ENCODE measurements around the gene TCP11L2. TPM values are rescaled to one million over a fixed set of nuclear protein-coding genes. Genes with fewer than 3 reads are reported as not detected.

TCP11L2 gene
- total RNA-seq, 1 donor from 2014 or later: 1.4 TPM

GRCh38 chr12:106344131-106344530 is 41.6 kb downstream of the TCP11L2 start:
- Mint-ChIP-seq H3K27ac (ENCODE audit: unreplicated experiment) (no peak overlapping the region), H3K27me3 (ENCODE audit: low read depth) (no peaks in the 10 kb centered on the region), H3K4me3 (no peak overlapping the region), H3K36me3 (ENCODE audit: low read depth) (no peaks in the 10 kb centered on the region), H3K9me3 (no peaks in the 10 kb centered on the region), H3K4me1 (peaks cover 8% of the 10 kb centered on the region)
- DNase-seq (ENCODE audit: low read depth, low spot score): no peak
- TF ChIP-seq, protein P1, sequence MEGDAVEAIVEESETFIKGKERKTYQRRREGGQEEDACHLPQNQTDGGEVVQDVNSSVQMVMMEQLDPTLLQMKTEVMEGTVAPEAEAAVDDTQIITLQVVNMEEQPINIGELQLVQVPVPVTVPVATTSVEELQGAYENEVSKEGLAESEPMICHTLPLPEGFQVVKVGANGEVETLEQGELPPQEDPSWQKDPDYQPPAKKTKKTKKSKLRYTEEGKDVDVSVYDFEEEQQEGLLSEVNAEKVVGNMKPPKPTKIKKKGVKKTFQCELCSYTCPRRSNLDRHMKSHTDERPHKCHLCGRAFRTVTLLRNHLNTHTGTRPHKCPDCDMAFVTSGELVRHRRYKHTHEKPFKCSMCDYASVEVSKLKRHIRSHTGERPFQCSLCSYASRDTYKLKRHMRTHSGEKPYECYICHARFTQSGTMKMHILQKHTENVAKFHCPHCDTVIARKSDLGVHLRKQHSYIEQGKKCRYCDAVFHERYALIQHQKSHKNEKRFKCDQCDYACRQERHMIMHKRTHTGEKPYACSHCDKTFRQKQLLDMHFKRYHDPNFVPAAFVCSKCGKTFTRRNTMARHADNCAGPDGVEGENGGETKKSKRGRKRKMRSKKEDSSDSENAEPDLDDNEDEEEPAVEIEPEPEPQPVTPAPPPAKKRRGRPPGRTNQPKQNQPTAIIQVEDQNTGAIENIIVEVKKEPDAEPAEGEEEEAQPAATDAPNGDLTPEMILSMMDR (conservative IDR thresholded peaks at IDR 0.05): no peak

- peaks cover 8% of the 10 kb centered on the region for H3K4me1 Mint-ChIP-seq
- no peaks in the 10 kb centered on the region for H3K36me3 Mint-ChIP-seq (ENCODE audit: low read depth)
- DNase-seq (ENCODE audit: low read depth, low spot score): peak; percentile 16
- H3K4me3 Mint-ChIP-seq: no peak overlapping the region
- TF ChIP-seq, protein P1 (conservative IDR thresholded peaks at IDR 0.05): peak; percentile 54
- no peaks in the 10 kb centered on the region for H3K9me3 Mint-ChIP-seq
- no peak overlapping the region for H3K27ac Mint-ChIP-seq (ENCODE audit: unreplicated experiment)
- H3K27me3 Mint-ChIP-seq (ENCODE audit: low read depth): no peaks in the 10 kb centered on the region
Measured at GRCh38 chr12:106345746-106346145, 43.2 kb downstream of the TCP11L2 start.

GRCh38 chr12:106348411-106348810 is 45.9 kb downstream of the TCP11L2 start:
- Mint-ChIP-seq H3K27me3 (ENCODE audit: low read depth) (no peaks in the 10 kb centered on the region), H3K4me1 (no peaks in the 10 kb centered on the region), H3K27ac (ENCODE audit: unreplicated experiment) (no peak overlapping the region), H3K36me3 (ENCODE audit: low read depth) (no peaks in the 10 kb centered on the region), H3K9me3 (no peaks in the 10 kb centered on the region), H3K4me3 (no peak overlapping the region)
- no peak for DNase-seq (ENCODE audit: low read depth, low spot score)
- TF ChIP-seq, protein P1 (conservative IDR thresholded peaks at IDR 0.05): no peak

DNA sequence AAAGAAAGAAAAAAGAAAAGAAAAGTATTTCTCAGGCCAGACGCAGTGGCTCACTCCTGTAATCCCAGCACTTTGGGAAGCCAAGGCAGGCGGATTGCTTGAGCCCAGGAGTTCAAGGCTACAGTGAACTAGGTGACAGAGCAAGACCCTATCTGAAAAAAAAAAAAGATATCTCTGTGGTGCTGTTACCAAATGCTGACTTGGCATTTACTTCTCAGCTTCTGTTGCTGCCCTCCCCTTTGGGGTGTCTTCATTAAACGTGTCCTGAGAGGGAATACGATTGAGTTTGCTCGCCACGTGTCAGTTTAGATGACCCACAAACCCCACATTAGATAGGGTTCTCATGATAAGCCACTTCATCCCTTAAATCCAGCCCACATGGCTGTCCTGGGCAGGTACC is 50.6 kb downstream of the TCP11L2 start:
- Mint-ChIP-seq H3K9me3 (no peaks in the 10 kb centered on the region), H3K4me3 (no peak overlapping the region), H3K4me1 (peaks cover 9% of the 10 kb centered on the region), H3K27me3 (ENCODE audit: low read depth) (no peaks in the 10 kb centered on the region), H3K27ac (ENCODE audit: unreplicated experiment) (no peak overlapping the region), H3K36me3 (ENCODE audit: low read depth) (no peaks in the 10 kb centered on the region)
- no peak for DNase-seq (ENCODE audit: low read depth, low spot score)
- TF ChIP-seq, protein P1 (conservative IDR thresholded peaks at IDR 0.05): no peak

DNA sequence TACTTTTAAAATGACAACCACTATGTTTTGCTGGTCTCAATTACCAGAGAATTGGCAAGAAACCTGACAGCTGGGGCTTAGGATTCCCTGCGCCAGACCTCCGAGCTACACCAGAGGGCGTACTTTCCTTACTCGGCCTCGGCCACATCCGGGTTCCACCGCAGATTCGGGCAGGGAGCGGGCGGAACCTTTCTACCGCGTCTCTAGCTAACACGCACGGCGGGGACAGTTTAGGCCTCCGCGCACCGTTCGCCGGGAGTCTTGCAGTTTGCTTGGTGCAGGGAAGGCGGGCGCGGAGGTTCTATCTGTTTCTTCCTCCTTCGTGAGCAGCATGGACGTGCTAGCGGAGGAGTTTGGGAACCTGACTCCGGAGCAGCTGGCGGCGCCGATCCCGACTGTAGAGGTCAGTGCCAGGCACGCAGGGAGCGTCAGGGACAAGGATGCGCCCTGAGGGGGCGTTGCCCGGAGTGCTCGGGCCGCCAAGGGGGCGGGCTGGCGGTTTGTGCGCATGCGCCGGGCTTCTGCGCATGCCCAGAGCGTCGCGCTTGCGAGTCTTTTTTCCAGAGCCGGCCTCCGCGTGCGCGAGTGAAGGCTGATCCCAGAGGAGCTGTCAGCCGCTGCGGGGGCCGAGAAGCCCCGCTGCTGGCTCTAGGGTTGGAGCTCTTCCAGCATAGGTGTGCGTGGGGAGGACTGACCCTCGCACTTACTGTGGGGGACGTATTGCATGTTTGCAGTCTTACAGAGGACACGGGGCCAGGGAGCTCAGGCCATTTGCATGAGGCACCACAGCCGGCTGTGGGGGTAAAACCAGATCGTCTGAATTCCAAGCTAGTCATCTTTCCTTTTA is 55.2 kb downstream of the TCP11L2 start, which contains the start of gene POLR3B:
POLR3B (plus strand) TSS at position 200 of the 847 bp plus-strand sequence; CDS start at position 332, 132 bp downstream.
- Mint-ChIP-seq H3K9me3 (no peaks in the 10 kb centered on the region), H3K4me3 (peak within 1 kb of the TSS; percentile 88), H3K27ac (ENCODE audit: unreplicated experiment) (peak within 1 kb of the TSS; percentile 78), H3K4me1 (peaks cover 15% of the 10 kb centered on the region), H3K27me3 (ENCODE audit: low read depth) (no peaks in the 10 kb centered on the region), H3K36me3 (ENCODE audit: low read depth) (no peaks in the 10 kb centered on the region)
- DNase-seq (ENCODE audit: low read depth, low spot score): peak; percentile 93
- TF ChIP-seq, protein P1 (conservative IDR thresholded peaks at IDR 0.05): peak; percentile 92
